Central memory CD8-positive, alpha-beta T cell (primary cell): ENCODE data around the gene FARP1.

Source experiments
- ATAC-seq: fragments of 150-1000 bp; cut with Tn5 transposase; replicated peaks from 2 replicates; pipeline ENCODE4 v1.10.0; 2022; ENCODE audit warnings: mild to moderate bottlenecking, moderate FRiP score, moderate number of reproducible peaks; ENCODE audit not compliant: poor library complexity, severe bottlenecking; ENCODE audit errors: extremely low read depth
- DNase-seq, 2 donors: peaks; one replicate each; pipeline ENCODE4 v3.0.0; 2021; ENCODE audit warnings: low spot score in 2 of 2
- H3K27ac Mint-ChIP-seq: one replicate; pipeline ENCODE4 v1.8.0; 2022; ENCODE audit warnings: low read depth, mild to moderate bottlenecking, moderate library complexity, mixed read lengths
- H3K27me3 Mint-ChIP-seq: one replicate; pipeline ENCODE4 v1.8.0; 2022; ENCODE audit warnings: mixed read lengths
- H3K36me3 Mint-ChIP-seq: one replicate; pipeline ENCODE4 v1.8.0; 2022; ENCODE audit warnings: mild to moderate bottlenecking, moderate library complexity, mixed read lengths; ENCODE audit not compliant: insufficient read depth
- H3K4me1 Mint-ChIP-seq: one replicate; pipeline ENCODE4 v1.8.0; 2022; ENCODE audit warnings: mixed read lengths
- H3K4me3 Mint-ChIP-seq: one replicate; pipeline ENCODE4 v1.8.0; 2022; ENCODE audit warnings: mild to moderate bottlenecking, moderate library complexity, mixed read lengths
- H3K9me3 Mint-ChIP-seq: one replicate; pipeline ENCODE4 v1.8.0; 2022; ENCODE audit warnings: mixed read lengths

The FARP1 gene

GRCh38 chr13:98377635-98378378 is 234.9 kb downstream of the FARP1 start:
- no peaks in the 10 kb centered on the region for H3K4me1 Mint-ChIP-seq
- DNase-seq (no peak), ATAC-seq (no peak)
- H3K27me3 Mint-ChIP-seq: peaks cover 23% of the 10 kb centered on the region
- no peaks in the 10 kb centered on the region for H3K9me3 Mint-ChIP-seq
- no peaks in the 10 kb centered on the region for H3K36me3 Mint-ChIP-seq
- no peak overlapping the region for H3K27ac Mint-ChIP-seq
- no peak overlapping the region for H3K4me3 Mint-ChIP-seq

- DNase-seq (no peak), ATAC-seq (no peak)
- Mint-ChIP-seq H3K27me3 (peaks cover 78% of the 10 kb centered on the region), H3K9me3 (no peaks in the 10 kb centered on the region), H3K4me1 (no peaks in the 10 kb centered on the region), H3K4me3 (no peak overlapping the region), H3K36me3 (no peaks in the 10 kb centered on the region), H3K27ac (no peak overlapping the region)
These were observed 241.8 kb downstream of the FARP1 start for GRCh38 chr13:98384739-98385138.

- H3K27ac Mint-ChIP-seq: no peak overlapping the region
- H3K27me3 Mint-ChIP-seq: peaks cover 80% of the 10 kb centered on the region
- no peaks in the 10 kb centered on the region for H3K9me3 Mint-ChIP-seq
- no peak for DNase-seq
- no peak for ATAC-seq
- H3K4me3 Mint-ChIP-seq: no peak overlapping the region
- no peaks in the 10 kb centered on the region for H3K36me3 Mint-ChIP-seq
- H3K4me1 Mint-ChIP-seq: no peaks in the 10 kb centered on the region
These were observed 242.7 kb downstream of the FARP1 start for GRCh38 chr13:98385606-98386005.

- H3K27ac Mint-ChIP-seq: no peak overlapping the region
- peaks cover 77% of the 10 kb centered on the region for H3K27me3 Mint-ChIP-seq
- H3K4me3 Mint-ChIP-seq: no peak overlapping the region
- DNase-seq (no peak), ATAC-seq (no peak)
- H3K36me3 Mint-ChIP-seq: no peaks in the 10 kb centered on the region
- no peaks in the 10 kb centered on the region for H3K9me3 Mint-ChIP-seq
- H3K4me1 Mint-ChIP-seq: no peaks in the 10 kb centered on the region
These were observed 243.7 kb downstream of the FARP1 start for GRCh38 chr13:98386637-98387036.

- H3K9me3 Mint-ChIP-seq: no peaks in the 10 kb centered on the region
- no peak overlapping the region for H3K4me3 Mint-ChIP-seq
- no peaks in the 10 kb centered on the region for H3K4me1 Mint-ChIP-seq
- no peak for ATAC-seq
- peaks cover 66% of the 10 kb centered on the region for H3K27me3 Mint-ChIP-seq
- peaks cover 1% of the 10 kb centered on the region for H3K36me3 Mint-ChIP-seq
- DNase-seq: no peak
- H3K27ac Mint-ChIP-seq: no peak overlapping the region
These were observed 246.4 kb downstream of the FARP1 start for GRCh38 chr13:98389319-98389718.

- Mint-ChIP-seq H3K4me3 (no peak overlapping the region), H3K9me3 (no peaks in the 10 kb centered on the region), H3K27me3 (peaks cover 61% of the 10 kb centered on the region), H3K4me1 (no peaks in the 10 kb centered on the region), H3K27ac (no peak overlapping the region), H3K36me3 (peaks cover 1% of the 10 kb centered on the region)
- ATAC-seq (no peak), DNase-seq (no peak)
These were observed 247.3 kb downstream of the FARP1 start for GRCh38 chr13:98390086-98390715.

- H3K9me3 Mint-ChIP-seq: no peaks in the 10 kb centered on the region
These were observed 251.0 kb downstream of the FARP1 start for GRCh38 chr13:98393873-98394272.

GRCh38 chr13:98394820-98395510 is 252.1 kb downstream of the FARP1 start:
- no peak overlapping the region for H3K27ac Mint-ChIP-seq

More at GRCh38 chr13:98393873-98394272, 251.0 kb downstream of the FARP1 start:
- Mint-ChIP-seq H3K4me1 (no peaks in the 10 kb centered on the region), H3K27ac (no peak overlapping the region), H3K4me3 (no peak overlapping the region), H3K27me3 (peaks cover 65% of the 10 kb centered on the region), H3K36me3 (peaks cover 3% of the 10 kb centered on the region)
- no peak for ATAC-seq
- DNase-seq: no peak

GRCh38 chr13:98396071-98396710 is 253.3 kb downstream of the FARP1 start:
- Mint-ChIP-seq H3K4me1 (no peaks in the 10 kb centered on the region), H3K36me3 (peaks cover 3% of the 10 kb centered on the region), H3K4me3 (no peak overlapping the region), H3K27me3 (peaks cover 56% of the 10 kb centered on the region), H3K9me3 (no peaks in the 10 kb centered on the region), H3K27ac (no peak overlapping the region)
- DNase-seq (no peak), ATAC-seq (no peak)

More at GRCh38 chr13:98394820-98395510, 252.1 kb downstream of the FARP1 start:
- Mint-ChIP-seq H3K27me3 (peaks cover 65% of the 10 kb centered on the region), H3K4me1 (no peaks in the 10 kb centered on the region), H3K36me3 (peaks cover 3% of the 10 kb centered on the region), H3K4me3 (no peak overlapping the region), H3K9me3 (no peaks in the 10 kb centered on the region)
- DNase-seq: no peak
- ATAC-seq: no peak

GRCh38 chr13:98397221-98397620 is 254.3 kb downstream of the FARP1 start:
- Mint-ChIP-seq H3K4me3 (no peak overlapping the region), H3K9me3 (no peaks in the 10 kb centered on the region), H3K27me3 (peaks cover 55% of the 10 kb centered on the region), H3K4me1 (no peaks in the 10 kb centered on the region), H3K27ac (no peak overlapping the region), H3K36me3 (peaks cover 3% of the 10 kb centered on the region)
- ATAC-seq (no peak), DNase-seq (no peak)

- no peaks in the 10 kb centered on the region for H3K9me3 Mint-ChIP-seq
- H3K4me3 Mint-ChIP-seq: no peak overlapping the region
- no peak for DNase-seq
- H3K27me3 Mint-ChIP-seq: peaks cover 48% of the 10 kb centered on the region
- peaks cover 3% of the 10 kb centered on the region for H3K36me3 Mint-ChIP-seq
- H3K27ac Mint-ChIP-seq: no peak overlapping the region
- no peaks in the 10 kb centered on the region for H3K4me1 Mint-ChIP-seq
- ATAC-seq: no peak
These were observed 255.0 kb downstream of the FARP1 start for GRCh38 chr13:98397861-98398260.

- Mint-ChIP-seq H3K27ac (no peak overlapping the region), H3K9me3 (no peaks in the 10 kb centered on the region), H3K4me3 (no peak overlapping the region), H3K36me3 (peaks cover 2% of the 10 kb centered on the region), H3K4me1 (no peaks in the 10 kb centered on the region), H3K27me3 (peaks cover 44% of the 10 kb centered on the region)
- ATAC-seq (no peak), DNase-seq (no peak)
These were observed 255.7 kb downstream of the FARP1 start for GRCh38 chr13:98398581-98398980.
